ENCODE measurements around the gene TET1. TPM values are rescaled to one million over a fixed set of nuclear protein-coding genes. Genes with fewer than 3 reads are reported as not detected.

Gene TET1
- total and polyA plus RNA-seq, 9 of the 15 experiments (the other 6 are each of a cell fraction or from before 2014, with no cell fraction given) = 2.6 to 21.3 (median 11.6) TPM

GRCh38 chr10:68560186-68560942, at the start of gene TET1 (continued):
- TF ChIP-seq ZNF639 (CRISPR knock-in tag; conservative IDR thresholded peaks at IDR 0.05 in 1 of 2, IDR thresholded peaks at IDR 0.05 in 1 of 2) (0 out of 4 replicates have a peak, but pooled peaks of 1 of the 2 experiments have one; percentile 2), KDM2B (CRISPR knock-in tag; IDR thresholded peaks at IDR 0.05) (peak; percentile 51), MBD2 (IDR thresholded peaks at IDR 0.05; ENCODE audit: borderline replicate concordance, low read depth) (peak; percentile 52; the same call in 1 of the 2 replicates), SP1 (CRISPR knock-in tag; IDR thresholded peaks at IDR 0.05) (peak; percentile 58), REST (IDR thresholded peaks at IDR 0.05; ENCODE audit: borderline replicate concordance) (no peak), REST (CRISPR knock-in tag; IDR thresholded peaks at IDR 0.05; ENCODE audit: low read depth) (0 out of 2 replicates have a peak, but pooled peaks have one; percentile 31), HCFC1 (IDR thresholded peaks at IDR 0.05; ENCODE audit: low read depth, low read length) (peak; percentile 51), MED1 (CRISPR knock-in tag; IDR thresholded peaks at IDR 0.05; ENCODE audit: borderline replicate concordance) (no peak), L3MBTL2 (IDR thresholded peaks at IDR 0.05) (peak; percentile 51; the same call in 1 of the 2 replicates), TAF7 (tag; IDR thresholded peaks at IDR 0.05) (peak; percentile 72; the same call in 1 of the 2 replicates), IRF1 (CRISPR knock-in tag; IDR thresholded peaks at IDR 0.05; ENCODE audit: borderline replicate concordance) (0 out of 2 replicates have a peak, but pooled peaks have one; percentile 26), ZBED1 (IDR thresholded peaks at IDR 0.05) (0 out of 2 replicates have a peak, but pooled peaks have one; percentile 32), USF2 (CRISPR knock-in tag; IDR thresholded peaks at IDR 0.05) (no peak), FOXA1 (IDR thresholded peaks at IDR 0.05; ENCODE audit: borderline replicate concordance) (no peak), MTF1 (CRISPR knock-in tag; IDR thresholded peaks at IDR 0.05; ENCODE audit: borderline replicate concordance) (no peak), CBFB (CRISPR knock-in tag; IDR thresholded peaks at IDR 0.05) (no peak)

Data from K562 (cell line).